ENCODE measurements around the gene CACFD1.

GRCh38 chr9:133468374-133468773 lies 8.6 kb downstream of the CACFD1 start:
- no peak for TF ChIP-seq CTCF (IDR thresholded peaks at IDR 0.05; ENCODE audit: low read depth, low read length, poor library complexity, severe bottlenecking)
- no peak for TF ChIP-seq EZH2phosphoT487 (IDR thresholded peaks at IDR 0.05; ENCODE audit: borderline replicate concordance, low read length)

Data from DOHH2 (cell line).